DND-41 (cell line): ENCODE measurements around the gene EDA.

Experiments
- ATAC-seq: fragments of 200-7000 bp; cut with Tn5 transposase; 3 replicates; pipeline ENCODE4 v1.9.1; 2021; ENCODE audit warnings: low read depth; ENCODE audit not compliant: insufficient read depth
- DNase-seq: peaks from one replicate; pipeline ENCODE4 v3.0.0-alpha.2; 2020
- H2AFZ ChIP-seq: 2 replicates; pipeline ENCODE4 v1.6.0; 2012; ENCODE audit warnings: low read depth, low read length
- H3K27ac ChIP-seq: 2 replicates; pipeline ENCODE4 v1.5.1; 2012; ENCODE audit warnings: low read length, inconsistent platforms
- H3K27me3 ChIP-seq: fragments of 200-600 bp; sonication (generic); 2 replicates; pipeline ENCODE4 v1.6.0; 2012; ENCODE audit warnings: low read length, mild to moderate bottlenecking, inconsistent platforms; ENCODE audit not compliant: insufficient read depth, poor library complexity
- H3K36me3 ChIP-seq: 2 replicates; pipeline ENCODE4 v1.5.1; 2012; ENCODE audit warnings: low read length, inconsistent platforms; ENCODE audit not compliant: insufficient read depth
- H3K4me1 ChIP-seq: 2 replicates; pipeline ENCODE4 v1.5.1; 2012; ENCODE audit warnings: mild to moderate bottlenecking, low read length; ENCODE audit not compliant: insufficient read depth
- H3K4me2 ChIP-seq: 2 replicates; pipeline ENCODE4 v1.6.0; 2012; ENCODE audit warnings: mild to moderate bottlenecking, moderate library complexity, low read length, inconsistent platforms; ENCODE audit not compliant: insufficient read depth
- H3K4me3 ChIP-seq, 2 experiments: fragments of 200-600 bp in 1 of 2; shearing (Covaris generic) in 1 of 2; 2 replicates each; pipeline ENCODE4 v1.5.1; 2012 to 2016; ENCODE audit warnings: inconsistent platforms in 2 of 2, low read length in 2 of 2, mild to moderate bottlenecking in 2 of 2, low read depth in 1 of 2, moderate library complexity in 1 of 2
- H3K79me2 ChIP-seq: 2 replicates; pipeline ENCODE4 v1.6.0; 2012; ENCODE audit warnings: low read length, inconsistent platforms; ENCODE audit not compliant: insufficient read depth
- H3K9ac ChIP-seq: 2 replicates; pipeline ENCODE4 v1.6.0; 2012; ENCODE audit warnings: low read depth, mild to moderate bottlenecking, inconsistent platforms, low read length, moderate library complexity
- H3K9me3 ChIP-seq: 2 replicates; pipeline ENCODE4 v1.5.1; 2012; ENCODE audit warnings: low read length, moderate library complexity, mild to moderate bottlenecking, inconsistent platforms; ENCODE audit not compliant: insufficient read depth, severe bottlenecking
- H4K20me1 ChIP-seq: 2 replicates; pipeline ENCODE4 v1.6.0; 2012; ENCODE audit warnings: low read length; ENCODE audit not compliant: insufficient read depth
- EZH2 ChIP-seq: IDR thresholded peaks from 3 replicates; pipeline ENCODE4 v1.6.1; 2012; ENCODE audit warnings: borderline replicate concordance, low read depth, mild to moderate bottlenecking, moderate library complexity, low read length, inconsistent platforms; ENCODE audit not compliant: severe bottlenecking
- TF ChIP-seq, protein P1 (sequence below): IDR thresholded peaks from 2 replicates; pipeline ENCODE4 v1.5.1; 2012; ENCODE audit warnings: borderline replicate concordance, low read length, moderate library complexity, mild to moderate bottlenecking; ENCODE audit not compliant: poor library complexity, severe bottlenecking; ENCODE audit errors: extremely low read depth

EDA gene

GRCh38 chrX:69906447-69906846 is 290.5 kb downstream of the EDA start:
- no peaks in the 10 kb centered on the region for H4K20me1 ChIP-seq
- TF ChIP-seq, protein P1, sequence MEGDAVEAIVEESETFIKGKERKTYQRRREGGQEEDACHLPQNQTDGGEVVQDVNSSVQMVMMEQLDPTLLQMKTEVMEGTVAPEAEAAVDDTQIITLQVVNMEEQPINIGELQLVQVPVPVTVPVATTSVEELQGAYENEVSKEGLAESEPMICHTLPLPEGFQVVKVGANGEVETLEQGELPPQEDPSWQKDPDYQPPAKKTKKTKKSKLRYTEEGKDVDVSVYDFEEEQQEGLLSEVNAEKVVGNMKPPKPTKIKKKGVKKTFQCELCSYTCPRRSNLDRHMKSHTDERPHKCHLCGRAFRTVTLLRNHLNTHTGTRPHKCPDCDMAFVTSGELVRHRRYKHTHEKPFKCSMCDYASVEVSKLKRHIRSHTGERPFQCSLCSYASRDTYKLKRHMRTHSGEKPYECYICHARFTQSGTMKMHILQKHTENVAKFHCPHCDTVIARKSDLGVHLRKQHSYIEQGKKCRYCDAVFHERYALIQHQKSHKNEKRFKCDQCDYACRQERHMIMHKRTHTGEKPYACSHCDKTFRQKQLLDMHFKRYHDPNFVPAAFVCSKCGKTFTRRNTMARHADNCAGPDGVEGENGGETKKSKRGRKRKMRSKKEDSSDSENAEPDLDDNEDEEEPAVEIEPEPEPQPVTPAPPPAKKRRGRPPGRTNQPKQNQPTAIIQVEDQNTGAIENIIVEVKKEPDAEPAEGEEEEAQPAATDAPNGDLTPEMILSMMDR = no peak
- TF ChIP-seq EZH2 = no peak

DNA sequence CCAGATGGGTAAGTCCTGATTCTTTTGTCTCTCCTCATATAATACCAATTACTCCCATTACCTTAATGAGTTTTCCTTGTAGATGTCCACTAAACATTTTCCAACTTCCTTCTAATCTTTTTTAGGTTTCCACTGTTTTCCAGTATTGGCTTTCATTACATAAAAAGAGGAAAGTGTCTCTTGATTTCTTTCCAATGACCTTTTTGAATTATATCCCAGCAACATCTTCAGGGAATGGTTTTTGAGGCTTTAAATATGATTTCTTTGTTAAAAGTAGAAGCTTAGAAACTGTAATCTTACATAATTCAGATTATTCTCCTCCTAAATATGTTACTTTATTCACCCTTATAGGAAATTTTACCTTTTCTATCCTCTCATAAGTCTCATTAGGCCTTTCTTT is 298.9 kb downstream of the EDA start:
- Histone ChIP-seq H4K20me1 (no peaks in the 10 kb centered on the region), H3K4me3 (no peak overlapping the region), H3K4me2 (no peak overlapping the region), H3K4me1 (no peaks in the 10 kb centered on the region), H3K27ac (no peak overlapping the region), H2AFZ (no peak overlapping the region), H3K9ac (no peak overlapping the region), H3K79me2 (no peaks in the 10 kb centered on the region), H3K9me3 (no peaks in the 10 kb centered on the region), H3K27me3 (no peaks in the 10 kb centered on the region), H3K36me3 (no peaks in the 10 kb centered on the region)
- ATAC-seq = no peak
- TF ChIP-seq, protein P1 = no peak
- TF ChIP-seq EZH2 = no peak
- DNase-seq = no peak

More at GRCh38 chrX:69906447-69906846, 290.5 kb downstream of the EDA start:
- H3K4me2 ChIP-seq = no peak overlapping the region
- H3K27ac ChIP-seq = no peak overlapping the region
- DNase-seq (no peak), ATAC-seq (no peak)
- H3K4me3 ChIP-seq = no peak overlapping the region
- no peaks in the 10 kb centered on the region for H3K79me2 ChIP-seq
- H2AFZ ChIP-seq = no peak overlapping the region
- no peaks in the 10 kb centered on the region for H3K27me3 ChIP-seq
- no peak overlapping the region for H3K9ac ChIP-seq
- H3K9me3 ChIP-seq = no peaks in the 10 kb centered on the region
- no peaks in the 10 kb centered on the region for H3K36me3 ChIP-seq
- no peaks in the 10 kb centered on the region for H3K4me1 ChIP-seq

DNA sequence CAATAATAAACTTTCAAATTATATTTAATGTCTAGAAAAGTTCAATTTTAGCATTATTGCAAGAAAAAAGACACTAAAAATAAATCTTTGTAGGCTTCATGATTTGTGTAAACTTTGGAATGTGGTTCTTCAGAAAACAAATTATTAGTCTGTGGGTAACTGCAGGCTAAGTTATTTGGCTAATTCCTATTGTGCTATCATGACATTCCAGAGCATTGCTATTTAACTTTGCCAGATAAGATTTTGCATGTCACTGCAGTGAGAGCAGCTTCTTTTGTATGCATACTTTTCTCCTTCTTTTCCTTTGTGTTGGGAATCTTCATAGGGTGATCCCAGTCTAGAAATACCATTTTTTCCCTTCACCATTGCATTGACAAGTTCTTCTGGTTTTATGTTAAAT is 303.8 kb downstream of the EDA start:
- Histone ChIP-seq H3K4me2 (no peak overlapping the region), H4K20me1 (no peaks in the 10 kb centered on the region), H2AFZ (no peak overlapping the region), H3K9ac (no peak overlapping the region), H3K9me3 (no peaks in the 10 kb centered on the region), H3K4me3 (no peak overlapping the region), H3K4me1 (no peaks in the 10 kb centered on the region), H3K36me3 (no peaks in the 10 kb centered on the region), H3K79me2 (no peaks in the 10 kb centered on the region), H3K27ac (no peak overlapping the region), H3K27me3 (no peaks in the 10 kb centered on the region)
- no peak for TF ChIP-seq EZH2
- TF ChIP-seq, protein P1 = no peak
- DNase-seq = no peak
- no peak for ATAC-seq

- Histone ChIP-seq H3K27me3 (no peaks in the 10 kb centered on the region), H3K4me2 (no peak overlapping the region), H3K79me2 (no peaks in the 10 kb centered on the region), H3K4me1 (no peaks in the 10 kb centered on the region), H3K9ac (no peak overlapping the region), H3K4me3 (no peak overlapping the region), H3K9me3 (no peaks in the 10 kb centered on the region), H3K36me3 (no peaks in the 10 kb centered on the region), H4K20me1 (no peaks in the 10 kb centered on the region), H2AFZ (no peak overlapping the region), H3K27ac (no peak overlapping the region)
- no peak for TF ChIP-seq EZH2
- DNase-seq = no peak
- no peak for ATAC-seq
These were observed 316.4 kb downstream of the EDA start for GRCh38 chrX:69932323-69932722.
